ENCODE data around the gene GORASP1.
A peak's percentile ranks its signal among the peaks of the same experiment; 100 is the strongest.

Gene GORASP1

DNA sequence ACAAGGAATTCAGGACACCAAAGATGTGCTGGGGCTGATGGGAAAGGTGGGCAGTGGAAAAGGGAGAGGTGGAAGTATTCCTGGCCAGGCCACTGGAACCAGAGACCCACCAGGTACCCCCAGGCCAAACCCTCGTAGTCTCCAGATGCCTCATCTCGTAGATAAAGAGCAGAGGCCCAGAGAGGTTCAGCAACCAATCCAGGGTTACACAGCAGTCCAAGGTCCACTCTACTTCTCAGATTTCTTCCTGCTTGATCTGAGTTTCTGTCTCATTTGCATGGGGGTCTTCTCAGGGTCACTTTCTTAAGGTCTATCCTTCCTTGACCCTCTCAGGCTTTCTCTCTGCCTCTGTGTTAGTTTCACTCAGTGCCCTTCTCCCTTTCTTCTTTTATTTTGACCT lies 5.1 kb upstream of the GORASP1 start:
- H3K4me3 ChIP-seq (ENCODE audit: low read depth, low read length) = no peak overlapping the region
- TF ChIP-seq, protein P1, sequence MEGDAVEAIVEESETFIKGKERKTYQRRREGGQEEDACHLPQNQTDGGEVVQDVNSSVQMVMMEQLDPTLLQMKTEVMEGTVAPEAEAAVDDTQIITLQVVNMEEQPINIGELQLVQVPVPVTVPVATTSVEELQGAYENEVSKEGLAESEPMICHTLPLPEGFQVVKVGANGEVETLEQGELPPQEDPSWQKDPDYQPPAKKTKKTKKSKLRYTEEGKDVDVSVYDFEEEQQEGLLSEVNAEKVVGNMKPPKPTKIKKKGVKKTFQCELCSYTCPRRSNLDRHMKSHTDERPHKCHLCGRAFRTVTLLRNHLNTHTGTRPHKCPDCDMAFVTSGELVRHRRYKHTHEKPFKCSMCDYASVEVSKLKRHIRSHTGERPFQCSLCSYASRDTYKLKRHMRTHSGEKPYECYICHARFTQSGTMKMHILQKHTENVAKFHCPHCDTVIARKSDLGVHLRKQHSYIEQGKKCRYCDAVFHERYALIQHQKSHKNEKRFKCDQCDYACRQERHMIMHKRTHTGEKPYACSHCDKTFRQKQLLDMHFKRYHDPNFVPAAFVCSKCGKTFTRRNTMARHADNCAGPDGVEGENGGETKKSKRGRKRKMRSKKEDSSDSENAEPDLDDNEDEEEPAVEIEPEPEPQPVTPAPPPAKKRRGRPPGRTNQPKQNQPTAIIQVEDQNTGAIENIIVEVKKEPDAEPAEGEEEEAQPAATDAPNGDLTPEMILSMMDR (IDR thresholded peaks at IDR 0.05; ENCODE audit: control insufficient read depth, extremely low read depth, insufficient read depth) = no peak
- DNase-seq (ENCODE audit: low read depth) = no peak

DNA sequence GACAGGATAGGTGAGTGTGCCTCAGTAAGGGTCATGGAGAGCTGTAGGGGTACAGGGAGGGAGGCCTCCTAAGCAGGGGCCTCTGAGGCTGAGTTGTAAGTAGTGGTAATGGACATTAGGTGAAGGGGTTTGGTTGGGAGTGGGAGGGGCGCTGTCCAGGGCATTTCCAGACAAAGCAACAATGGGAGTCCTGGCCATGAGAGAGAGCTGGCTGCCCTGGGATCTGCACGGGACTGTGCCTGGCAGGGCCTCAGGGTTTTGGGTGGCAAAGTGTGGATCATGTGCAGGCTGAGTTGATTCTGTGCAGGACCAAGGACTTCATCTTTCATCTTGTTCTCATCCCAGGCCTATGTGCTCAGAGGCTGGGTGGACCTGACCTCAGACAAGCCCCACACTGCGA lies 4.7 kb upstream of the GORASP1 start:
- DNase-seq (ENCODE audit: low read depth) = no peak
- TF ChIP-seq, protein P1 (IDR thresholded peaks at IDR 0.05; ENCODE audit: control insufficient read depth, extremely low read depth, insufficient read depth) = no peak
- no peak overlapping the region for H3K4me3 ChIP-seq (ENCODE audit: low read depth, low read length)

DNA sequence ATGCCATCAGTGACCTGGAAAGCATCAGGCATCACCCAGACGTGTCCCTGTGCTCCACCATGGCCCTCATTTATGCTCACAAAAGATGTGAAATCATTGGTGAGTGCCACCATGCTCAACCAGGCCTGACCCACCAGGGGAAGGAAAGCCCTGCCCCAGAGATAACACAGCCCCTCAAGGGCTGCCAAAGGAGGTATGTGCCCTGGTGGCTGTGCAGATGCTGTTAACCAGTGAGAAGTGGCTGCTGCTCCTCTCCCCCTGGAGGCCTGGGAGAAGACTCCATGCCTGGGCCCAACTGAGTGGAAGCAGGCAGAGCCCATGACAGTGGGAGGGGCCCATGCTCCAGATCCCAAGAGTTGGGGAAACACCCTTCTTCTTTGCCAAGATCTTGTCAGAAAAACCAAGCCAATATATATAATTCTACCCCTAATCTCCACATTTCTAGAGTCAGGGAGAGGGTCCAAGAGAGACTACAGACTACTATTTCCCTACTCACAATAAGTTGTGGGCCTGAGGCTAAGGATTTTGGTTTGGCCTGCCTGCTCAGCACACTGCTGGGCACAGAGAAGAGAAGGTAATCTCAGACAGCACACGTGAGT lies 2.7 kb upstream of the GORASP1 start:
- TF ChIP-seq, protein P1 (IDR thresholded peaks at IDR 0.05; ENCODE audit: control insufficient read depth, extremely low read depth, insufficient read depth) = no peak
- no peak for DNase-seq (ENCODE audit: low read depth)
- no peak overlapping the region for H3K4me3 ChIP-seq (ENCODE audit: low read depth, low read length)

DNA sequence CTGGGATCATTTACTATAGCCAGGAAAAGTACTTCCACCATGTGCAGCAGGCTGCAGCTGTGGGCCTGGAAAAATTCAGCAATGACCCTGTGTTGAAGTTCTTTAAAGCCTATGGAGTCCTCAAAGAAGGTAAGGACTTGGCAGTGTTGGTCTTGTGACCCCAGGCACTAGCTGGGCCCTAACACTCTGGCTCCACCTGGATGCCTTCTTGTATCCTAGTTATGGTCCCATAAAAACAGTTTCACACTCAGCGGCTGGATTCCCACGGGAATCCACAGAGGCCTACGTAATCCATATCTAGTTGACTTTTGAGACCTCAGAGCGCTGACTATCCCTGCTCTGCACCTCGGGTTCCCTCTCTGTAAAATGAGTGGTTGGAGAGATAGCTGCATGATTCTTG lies 1.7 kb upstream of the GORASP1 start:
- TF ChIP-seq, protein P1 (IDR thresholded peaks at IDR 0.05; ENCODE audit: control insufficient read depth, extremely low read depth, insufficient read depth) = no peak
- no peak overlapping the region for H3K4me3 ChIP-seq (ENCODE audit: low read depth, low read length)
- DNase-seq (ENCODE audit: low read depth) = no peak

DNA sequence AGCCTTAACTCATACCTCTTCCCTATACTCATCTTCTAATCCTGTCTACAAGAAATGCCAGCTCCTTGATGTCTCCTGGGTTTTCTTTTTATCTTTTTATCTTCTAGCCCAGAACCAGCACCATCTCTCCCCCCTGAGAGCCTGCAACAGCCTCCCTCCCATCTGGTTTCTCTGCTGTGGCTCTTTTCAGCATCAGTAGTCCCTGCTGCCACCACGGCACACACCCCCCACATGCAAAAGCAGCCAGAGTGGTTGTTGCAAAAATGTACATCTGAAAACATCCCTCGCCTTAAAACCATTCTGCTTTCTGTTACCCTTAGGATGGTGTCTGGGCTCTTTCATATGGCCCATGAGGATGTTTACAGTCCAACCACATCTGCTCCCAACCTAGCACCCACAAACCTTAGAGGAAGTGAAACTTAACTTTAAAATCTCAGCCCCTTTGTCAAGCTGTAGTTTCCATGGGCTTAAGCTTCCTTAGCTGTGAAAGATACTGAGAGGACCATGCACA lies 828 bp upstream of the GORASP1 start:
- no peak for DNase-seq (ENCODE audit: low read depth)
- H3K4me3 ChIP-seq (ENCODE audit: low read depth, low read length) = peak overlapping the region; percentile 99
- TF ChIP-seq, protein P1 (IDR thresholded peaks at IDR 0.05; ENCODE audit: control insufficient read depth, extremely low read depth, insufficient read depth) = no peak

DNA sequence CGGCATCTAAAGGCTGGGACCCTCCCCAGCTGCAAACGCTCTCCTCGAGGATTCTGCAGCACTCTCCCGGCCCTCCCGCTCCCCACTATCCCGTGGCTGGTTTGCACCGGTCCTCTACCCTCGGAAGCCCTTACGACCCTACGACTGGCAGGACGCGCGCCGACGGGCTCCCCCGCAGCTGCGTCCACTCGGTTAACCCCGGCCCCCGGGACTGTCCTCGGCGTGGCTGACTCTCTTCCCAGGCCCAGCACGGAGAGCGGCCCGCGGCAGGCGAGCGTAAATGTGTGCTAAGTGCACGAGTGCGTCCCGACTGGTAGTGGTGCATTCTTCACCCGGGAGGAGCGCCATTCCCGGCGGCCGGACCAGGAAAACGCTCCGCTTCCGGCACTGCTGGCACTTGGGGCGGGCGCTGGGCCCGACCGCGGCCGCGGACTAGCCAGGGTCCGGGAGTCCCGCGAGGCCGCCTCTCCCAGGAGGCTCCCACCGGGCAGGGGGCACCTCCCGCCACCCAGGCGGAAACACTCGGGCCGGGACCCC lies 508 bp downstream of the GORASP1 start:
- TF ChIP-seq, protein P1 (IDR thresholded peaks at IDR 0.05; ENCODE audit: control insufficient read depth, extremely low read depth, insufficient read depth) = no peak
- no peak for DNase-seq (ENCODE audit: low read depth)
- H3K4me3 ChIP-seq (ENCODE audit: low read depth, low read length) = peak overlapping the region; percentile 99

Measured in LNCaP clone FGC (cell line).